Panc1 (cell line): Measurements from ENCODE around the gene PSIP1. TPM values are rescaled to one million over a fixed set of nuclear protein-coding genes. Genes with fewer than 3 reads are reported as not detected.

Source experiments
- ATAC-seq: fragments of 200-7000 bp; cut with Tn5 transposase; 2 replicates; pipeline ENCODE4 v1.9.1; 2020; ENCODE audit warnings: mild to moderate bottlenecking, moderate library complexity
- BruUV-seq: library from RNA; stranded (reverse); fragments of 400-500 nt; replicated peaks from 2 replicates; lab custom pipeline; 2021; lab: Mats Ljungman, UMichigan
- CTCF ChIA-PET: fragments of 300-600 bp; sonication (Branson Sonifier 250); formaldehyde crosslinking; loops from one replicate; lab custom pipeline; 2022; ENCODE audit warnings: antibody characterized with exemption; lab: Charles Lee
- POLR2A ChIA-PET: fragments of 300-600 bp; sonication (Branson Sonifier 250); formaldehyde crosslinking; loops from one replicate; lab custom pipeline; 2022; ENCODE audit warnings: antibody characterized with exemption; lab: Charles Lee
- DNase-seq: peaks from one replicate; pipeline ENCODE4 v3.0.0-alpha.2; 2010; ENCODE audit warnings: low read depth, low spot score
- H3K27ac ChIP-seq: 2 replicates; pipeline ENCODE4 v1.5.1; 2011; ENCODE audit warnings: mild to moderate bottlenecking, low read length, inconsistent platforms
- H3K27me3 ChIP-seq: fragments of 200-500 bp; sonication (Bioruptor generic); 2 replicates; pipeline ENCODE4 v1.6.0; 2014; ENCODE audit warnings: low read length, inconsistent platforms; ENCODE audit not compliant: control insufficient read depth, insufficient read depth
- H3K36me3 ChIP-seq: fragments of 200-500 bp; sonication (Bioruptor generic); 2 replicates; pipeline ENCODE4 v1.5.1; 2014; ENCODE audit warnings: inconsistent platforms, mild to moderate bottlenecking, low read length, moderate library complexity; ENCODE audit not compliant: control insufficient read depth, insufficient read depth
- H3K4me1 ChIP-seq: 2 replicates; pipeline ENCODE4 v1.5.1; 2011; ENCODE audit warnings: inconsistent platforms, mild to moderate bottlenecking, low read length, moderate library complexity; ENCODE audit not compliant: control insufficient read depth, insufficient read depth
- H3K4me3 ChIP-seq, 2 experiments: 2 replicates each; pipeline ENCODE4 v1.5.1; 2011 to 2012; ENCODE audit warnings: low read depth in 2 of 2, low read length in 2 of 2, mild to moderate bottlenecking in 2 of 2, inconsistent platforms in 1 of 2, moderate library complexity in 1 of 2
- H3K9me3 ChIP-seq: fragments of 200-500 bp; sonication (Bioruptor generic); 2 replicates; pipeline ENCODE4 v1.5.1; 2014; ENCODE audit warnings: low read depth, mild to moderate bottlenecking, inconsistent platforms, low read length, moderate library complexity; ENCODE audit not compliant: control insufficient read depth, insufficient read depth
- POLR2AphosphoS5 ChIP-seq: IDR thresholded peaks from 2 replicates; pipeline ENCODE4 v1.6.1; 2012; ENCODE audit warnings: mild to moderate bottlenecking, low read depth, low read length, moderate library complexity
- SIN3A ChIP-seq: IDR thresholded peaks from 2 replicates; pipeline ENCODE4 v1.6.1; 2012; ENCODE audit warnings: low read depth, mild to moderate bottlenecking, low read length, moderate library complexity, borderline replicate concordance; ENCODE audit not compliant: insufficient read depth
- TCF7L2 ChIP-seq: IDR thresholded peaks from 2 replicates; pipeline ENCODE4 v1.6.1; 2011; ENCODE audit warnings: mild to moderate bottlenecking, low read depth, low read length, inconsistent platforms
- in situ Hi-C: cut with HindIII; loops from 2 replicates; pipeline ENCODE4 v1.10.0; 2016; ENCODE audit warnings: low sequenced_read_pairs, low pct_unique_long_range_greater_than_20kb
- intact Hi-C: fragments of 100-400 bp; cut with micrococcal nuclease; formaldehyde crosslinking; loops from one replicate; pipeline ENCODE4 v1.10.0; 2022; ENCODE audit not compliant: unreplicated experiment
- total RNA-seq: library from RNA; stranded (reverse); gene quantifications from one replicate; pipeline ENCODE4 v1.2.1, GENCODE V29; 2021; ENCODE audit not compliant: unreplicated experiment
- TF ChIP-seq, protein P1 (sequence below): fragments of 450-650 bp; IDR thresholded peaks from 2 replicates; pipeline ENCODE4 v1.5.1; 2017; ENCODE audit warnings: mild to moderate bottlenecking
- TF ChIP-seq, protein P2 (sequence below), 2 experiments: IDR thresholded peaks; 2 replicates each; pipeline ENCODE4 v1.6.1; 2011 to 2012; ENCODE audit warnings: low read depth in 2 of 2, control low read depth in 1 of 2, low read length in 1 of 2, mild to moderate bottlenecking in 1 of 2, moderate library complexity in 1 of 2; ENCODE audit not compliant: insufficient read depth in 1 of 2

The PSIP1 gene
- total RNA-seq, 1 experiment from 2014 or later = 30.4 TPM

DNA sequence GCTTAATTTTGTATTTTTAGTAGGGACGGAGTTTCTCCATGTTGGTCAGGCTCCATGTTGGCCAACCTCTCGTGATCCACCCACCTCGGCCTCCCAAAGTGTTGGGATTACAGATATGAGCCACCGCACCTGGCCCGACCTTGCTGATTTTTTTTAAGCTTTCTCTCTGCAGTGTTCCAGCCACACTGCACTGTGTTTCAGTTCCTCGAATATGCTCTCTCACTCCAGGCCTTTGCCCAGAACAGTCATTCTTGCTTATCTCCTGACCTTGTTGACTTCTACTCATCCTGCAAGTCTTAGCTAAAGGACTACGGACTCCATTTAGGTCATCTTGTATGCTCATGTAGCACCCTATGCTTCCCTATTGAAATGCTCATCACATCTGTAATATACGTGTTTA is 84.8 kb downstream of the PSIP1 start:
- ChIA-PET POLR2A (no interaction called here), CTCF (no interaction called here)
- DNase-seq (no peak), ATAC-seq (no peak)
- Histone ChIP-seq H3K9me3 (no peaks in the 10 kb centered on the region), H3K4me3 (no peak overlapping the region), H3K27ac (no peak overlapping the region), H3K4me1 (no peaks in the 10 kb centered on the region), H3K27me3 (no peaks in the 10 kb centered on the region), H3K36me3 (peaks cover 5% of the 10 kb centered on the region; the same call in 1 of the 2 replicates)
- BruUV-seq = no TSS peak
- intact Hi-C loops = loop anchor here (10.0 kb wide), 2 partner anchors 121 to 151 kb away; partner anchors contain the start of gene TTC39B
- TF ChIP-seq, protein P1, sequence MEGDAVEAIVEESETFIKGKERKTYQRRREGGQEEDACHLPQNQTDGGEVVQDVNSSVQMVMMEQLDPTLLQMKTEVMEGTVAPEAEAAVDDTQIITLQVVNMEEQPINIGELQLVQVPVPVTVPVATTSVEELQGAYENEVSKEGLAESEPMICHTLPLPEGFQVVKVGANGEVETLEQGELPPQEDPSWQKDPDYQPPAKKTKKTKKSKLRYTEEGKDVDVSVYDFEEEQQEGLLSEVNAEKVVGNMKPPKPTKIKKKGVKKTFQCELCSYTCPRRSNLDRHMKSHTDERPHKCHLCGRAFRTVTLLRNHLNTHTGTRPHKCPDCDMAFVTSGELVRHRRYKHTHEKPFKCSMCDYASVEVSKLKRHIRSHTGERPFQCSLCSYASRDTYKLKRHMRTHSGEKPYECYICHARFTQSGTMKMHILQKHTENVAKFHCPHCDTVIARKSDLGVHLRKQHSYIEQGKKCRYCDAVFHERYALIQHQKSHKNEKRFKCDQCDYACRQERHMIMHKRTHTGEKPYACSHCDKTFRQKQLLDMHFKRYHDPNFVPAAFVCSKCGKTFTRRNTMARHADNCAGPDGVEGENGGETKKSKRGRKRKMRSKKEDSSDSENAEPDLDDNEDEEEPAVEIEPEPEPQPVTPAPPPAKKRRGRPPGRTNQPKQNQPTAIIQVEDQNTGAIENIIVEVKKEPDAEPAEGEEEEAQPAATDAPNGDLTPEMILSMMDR = no peak
- TF ChIP-seq POLR2AphosphoS5 (no peak), SIN3A (no peak), TCF7L2 (no peak)
- TF ChIP-seq, protein P2, sequence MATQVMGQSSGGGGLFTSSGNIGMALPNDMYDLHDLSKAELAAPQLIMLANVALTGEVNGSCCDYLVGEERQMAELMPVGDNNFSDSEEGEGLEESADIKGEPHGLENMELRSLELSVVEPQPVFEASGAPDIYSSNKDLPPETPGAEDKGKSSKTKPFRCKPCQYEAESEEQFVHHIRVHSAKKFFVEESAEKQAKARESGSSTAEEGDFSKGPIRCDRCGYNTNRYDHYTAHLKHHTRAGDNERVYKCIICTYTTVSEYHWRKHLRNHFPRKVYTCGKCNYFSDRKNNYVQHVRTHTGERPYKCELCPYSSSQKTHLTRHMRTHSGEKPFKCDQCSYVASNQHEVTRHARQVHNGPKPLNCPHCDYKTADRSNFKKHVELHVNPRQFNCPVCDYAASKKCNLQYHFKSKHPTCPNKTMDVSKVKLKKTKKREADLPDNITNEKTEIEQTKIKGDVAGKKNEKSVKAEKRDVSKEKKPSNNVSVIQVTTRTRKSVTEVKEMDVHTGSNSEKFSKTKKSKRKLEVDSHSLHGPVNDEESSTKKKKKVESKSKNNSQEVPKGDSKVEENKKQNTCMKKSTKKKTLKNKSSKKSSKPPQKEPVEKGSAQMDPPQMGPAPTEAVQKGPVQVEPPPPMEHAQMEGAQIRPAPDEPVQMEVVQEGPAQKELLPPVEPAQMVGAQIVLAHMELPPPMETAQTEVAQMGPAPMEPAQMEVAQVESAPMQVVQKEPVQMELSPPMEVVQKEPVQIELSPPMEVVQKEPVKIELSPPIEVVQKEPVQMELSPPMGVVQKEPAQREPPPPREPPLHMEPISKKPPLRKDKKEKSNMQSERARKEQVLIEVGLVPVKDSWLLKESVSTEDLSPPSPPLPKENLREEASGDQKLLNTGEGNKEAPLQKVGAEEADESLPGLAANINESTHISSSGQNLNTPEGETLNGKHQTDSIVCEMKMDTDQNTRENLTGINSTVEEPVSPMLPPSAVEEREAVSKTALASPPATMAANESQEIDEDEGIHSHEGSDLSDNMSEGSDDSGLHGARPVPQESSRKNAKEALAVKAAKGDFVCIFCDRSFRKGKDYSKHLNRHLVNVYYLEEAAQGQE (IDR thresholded peaks at IDR 0.05; ENCODE audit: insufficient read depth in 1 of 2, low read depth in 2 of 2, low read length in 1 of 2) = no peak
- in situ Hi-C loops = no loop called here

DNA sequence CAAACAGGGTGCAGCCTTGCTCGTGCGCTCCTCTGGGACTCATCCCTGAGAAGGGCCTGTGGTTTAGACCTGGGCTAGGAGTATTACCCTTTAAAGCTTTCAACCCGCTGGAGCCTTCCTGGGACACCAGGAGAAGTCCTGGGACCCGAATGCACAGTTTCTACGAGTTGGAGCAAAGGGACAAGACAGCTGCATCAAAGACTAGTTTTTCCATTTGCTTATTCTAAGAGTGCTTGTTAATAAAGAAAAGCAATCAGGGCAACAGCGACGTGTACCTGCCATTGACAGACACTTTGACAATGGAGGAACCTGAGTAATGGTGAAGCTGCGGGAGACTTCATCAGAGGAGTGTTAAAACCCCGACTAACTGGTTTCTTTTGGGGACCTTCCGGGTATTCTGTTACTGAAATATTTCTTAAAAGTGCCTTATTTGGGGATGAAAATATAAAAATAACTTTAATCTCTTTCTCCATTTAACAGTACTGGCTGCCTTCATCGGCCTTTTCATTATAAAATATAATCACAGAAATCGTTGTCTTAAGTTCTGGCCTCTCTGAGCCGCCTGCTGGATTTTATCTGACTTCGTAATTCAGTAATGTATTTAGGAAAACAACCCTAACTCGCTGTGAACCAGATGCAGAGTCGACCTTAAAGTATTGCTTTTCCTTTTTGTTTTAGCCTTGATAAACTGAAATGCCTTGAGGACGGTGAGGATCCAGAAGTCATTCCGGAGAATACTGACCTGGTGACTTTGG is 87.4 kb downstream of the PSIP1 start:
- in situ Hi-C loops = no loop called here
- DNase-seq (no peak), ATAC-seq (peak; percentile 56)
- POLR2A ChIA-PET = no interaction called here
- no TSS peak for BruUV-seq
- H3K4me3 ChIP-seq = peak overlapping the region; percentile 66 to 73
- CTCF ChIA-PET = no interaction called here
- TF ChIP-seq, protein P1 = no peak
- TF ChIP-seq, protein P2 (IDR thresholded peaks at IDR 0.05; ENCODE audit: insufficient read depth in 1 of 2, low read depth in 2 of 2, low read length in 1 of 2) = no peak
- no peak for TF ChIP-seq TCF7L2
- TF ChIP-seq SIN3A = no peak
- no peak for TF ChIP-seq POLR2AphosphoS5
- H3K27ac ChIP-seq = peak overlapping the region; percentile 66
- H3K27me3 ChIP-seq = no peaks in the 10 kb centered on the region
- intact Hi-C loops = loop anchor here (10.0 kb wide), 2 partner anchors 119 to 149 kb away; partner anchors contain the start of gene TTC39B
- H3K36me3 ChIP-seq = peaks cover 5% of the 10 kb centered on the region; the same call in 1 of the 2 replicates
- no peaks in the 10 kb centered on the region for H3K4me1 ChIP-seq
- H3K9me3 ChIP-seq = no peaks in the 10 kb centered on the region
